ENCODE measurements around the gene HDAC4.
A peak's percentile ranks its signal among the peaks of the same experiment; 100 is the strongest.

The HDAC4 gene

DNA sequence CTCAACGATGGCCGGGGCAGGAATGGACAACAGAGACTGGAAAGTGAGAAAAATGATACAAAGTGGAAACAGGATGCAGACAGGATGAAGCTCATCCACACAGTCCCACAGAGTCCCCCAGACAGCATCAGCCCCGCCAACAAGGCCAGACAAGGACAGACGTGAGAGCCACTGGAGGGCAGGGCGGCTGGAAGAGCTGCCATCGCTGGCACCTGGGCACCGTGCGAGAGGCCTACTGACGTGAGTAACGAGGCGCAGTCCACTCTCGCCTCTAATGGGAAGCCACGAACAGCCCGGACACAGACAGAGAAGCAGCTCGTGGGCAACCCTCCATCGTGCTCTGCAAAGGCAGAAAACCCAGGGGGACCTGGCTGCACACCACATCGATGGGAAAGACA, 17.1 kb downstream of the HDAC4 start:
- DNase-seq (ENCODE audit: low read depth), result no peak

DNA sequence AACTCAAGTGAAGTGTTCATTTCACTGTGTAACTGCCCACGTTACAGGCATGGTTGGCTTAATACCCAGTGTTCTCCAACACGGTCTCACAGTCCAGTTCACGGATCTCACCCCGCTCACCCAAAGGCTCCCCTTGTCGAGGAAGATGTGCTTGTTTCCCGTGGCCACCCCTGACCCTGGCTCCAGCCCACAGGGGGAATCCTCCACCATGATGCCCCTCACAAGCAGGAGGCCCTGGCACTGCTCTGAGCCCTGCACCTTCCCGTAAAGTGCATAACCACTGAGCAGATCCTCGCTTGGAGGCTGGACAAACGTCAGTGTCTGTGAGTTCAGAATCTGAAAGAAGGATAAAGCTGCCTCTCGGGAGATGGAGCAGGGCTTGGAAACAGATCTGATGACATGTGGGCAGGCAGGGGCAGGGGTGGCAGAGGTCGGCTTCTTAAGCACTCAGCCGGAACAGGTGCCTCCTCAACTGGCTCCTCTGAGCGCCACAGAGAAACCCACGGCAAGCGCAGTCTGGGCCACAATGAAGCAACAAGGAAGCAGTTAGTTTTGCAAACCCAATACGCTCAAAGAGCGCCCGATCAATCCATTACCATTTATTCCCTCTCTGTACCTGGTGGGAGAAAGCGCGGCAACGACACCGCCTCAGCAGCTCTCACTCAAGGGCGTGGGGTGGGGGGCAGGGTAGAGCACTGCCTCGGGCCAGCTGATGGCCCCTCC, 17.6 kb downstream of the HDAC4 start:
- no peak for DNase-seq (ENCODE audit: low read depth)

DNA sequence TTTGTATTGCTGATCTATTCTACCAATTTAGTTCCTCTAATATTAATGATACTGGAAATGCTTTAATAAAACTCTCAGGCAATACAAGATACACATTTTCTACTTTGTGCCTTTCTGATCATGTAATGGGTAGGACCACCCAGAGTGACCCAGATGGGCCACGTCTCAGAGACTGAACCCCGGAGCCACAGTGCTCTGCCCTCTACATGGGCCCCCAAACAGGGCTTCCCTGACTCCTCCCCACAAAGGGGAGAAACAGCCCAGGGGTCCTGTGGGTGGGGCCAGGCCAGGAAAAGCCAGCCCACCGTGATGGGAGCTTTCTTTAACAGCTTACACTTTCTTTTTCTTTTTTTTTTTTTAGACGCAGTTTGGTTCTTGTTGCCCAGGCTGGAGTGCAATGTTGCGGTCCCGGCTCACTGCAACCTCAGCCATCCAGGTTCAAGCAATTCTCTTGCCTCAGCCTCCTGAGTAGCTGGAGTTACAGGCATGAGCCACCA, 18.4 kb downstream of the HDAC4 start:
- DNase-seq (ENCODE audit: low read depth), result no peak

DNA sequence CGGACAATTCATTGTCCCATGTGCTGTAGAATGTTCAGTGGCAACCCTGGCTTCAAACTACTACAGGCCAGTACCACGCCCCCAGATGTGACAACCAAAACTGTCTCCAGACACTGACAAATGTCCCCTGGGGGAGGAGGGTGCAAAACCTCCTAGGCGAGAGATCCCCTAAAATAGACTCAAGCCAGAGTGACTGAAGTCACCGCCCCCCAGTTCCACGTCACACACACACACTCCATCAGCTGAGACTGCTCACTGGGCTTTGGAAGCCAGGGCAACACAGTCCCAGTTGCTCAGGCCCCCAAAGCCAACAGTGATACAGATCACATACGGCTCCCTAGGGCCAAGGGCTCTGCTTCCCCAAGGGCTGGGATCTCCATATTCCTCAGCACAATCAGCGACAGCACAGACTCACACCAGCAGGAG, 19.1 kb downstream of the HDAC4 start:
- no peak for DNase-seq (ENCODE audit: low read depth)

DNA sequence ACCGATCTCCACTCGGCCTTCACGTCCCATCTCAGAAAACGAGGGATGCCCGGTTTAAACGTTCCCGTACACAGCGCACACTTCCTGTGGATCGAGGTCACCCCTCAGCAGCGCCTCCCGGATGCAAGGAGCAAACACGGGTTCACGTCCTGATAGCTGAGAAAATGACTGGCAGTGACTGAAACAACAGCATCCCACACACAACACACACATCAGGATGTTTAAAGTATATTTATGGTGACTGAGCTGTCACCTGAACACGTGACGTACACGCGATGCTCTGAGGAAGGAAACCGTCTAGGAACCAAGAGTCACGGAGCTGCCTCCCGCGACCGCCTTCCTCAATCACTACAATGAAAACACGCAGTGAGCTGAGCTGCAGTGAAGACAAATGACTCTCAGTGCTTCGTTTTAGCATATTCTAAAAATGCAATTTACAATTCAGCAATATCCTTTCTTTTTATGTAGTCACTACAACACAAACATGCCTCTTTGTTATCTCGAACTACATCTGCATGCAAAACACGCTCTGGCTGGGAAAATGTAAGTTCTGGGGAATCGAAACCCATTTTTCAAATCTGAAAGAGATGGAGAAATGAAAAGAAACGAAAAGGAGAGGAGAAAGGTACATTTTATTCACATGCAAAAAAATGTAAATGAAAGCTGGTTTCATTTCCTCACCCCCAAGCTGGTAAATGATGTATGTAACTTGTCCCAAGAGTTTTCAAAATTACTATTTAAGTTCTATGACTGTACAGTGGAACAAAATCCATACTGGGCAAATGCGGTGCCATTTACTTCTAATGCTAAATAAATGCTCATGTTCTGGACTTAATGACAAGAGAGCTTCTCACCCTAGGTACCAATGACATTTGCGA, 19.8 kb downstream of the HDAC4 start:
- no peak for DNase-seq (ENCODE audit: low read depth)

DNA sequence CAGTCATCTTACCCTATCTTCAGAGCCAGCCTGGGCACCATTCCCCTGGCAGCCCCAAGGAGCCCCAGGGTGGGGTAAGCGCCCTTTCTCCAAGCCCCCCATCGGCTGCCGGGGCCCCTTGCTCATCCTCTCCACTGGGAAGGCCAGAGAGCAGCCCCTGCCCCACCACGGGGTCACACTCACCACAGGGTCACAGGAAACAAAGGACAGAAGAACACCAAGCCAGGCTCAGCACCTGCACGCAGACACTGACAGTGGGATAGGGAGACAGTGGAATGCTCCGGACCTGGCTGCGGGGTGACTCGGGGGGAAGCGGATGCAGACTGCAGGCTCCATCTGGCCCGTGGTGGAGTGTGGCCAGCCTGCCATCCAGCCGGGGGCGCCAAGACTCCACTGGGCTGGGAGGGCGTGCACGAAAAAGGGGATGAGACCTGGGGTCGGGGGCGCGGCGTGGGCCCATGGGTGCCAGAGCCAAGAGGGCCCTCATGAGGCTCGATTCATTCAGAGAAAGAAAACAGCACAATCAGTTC, 21.1 kb downstream of the HDAC4 start:
- DNase-seq (ENCODE audit: low read depth), result no peak

DNA sequence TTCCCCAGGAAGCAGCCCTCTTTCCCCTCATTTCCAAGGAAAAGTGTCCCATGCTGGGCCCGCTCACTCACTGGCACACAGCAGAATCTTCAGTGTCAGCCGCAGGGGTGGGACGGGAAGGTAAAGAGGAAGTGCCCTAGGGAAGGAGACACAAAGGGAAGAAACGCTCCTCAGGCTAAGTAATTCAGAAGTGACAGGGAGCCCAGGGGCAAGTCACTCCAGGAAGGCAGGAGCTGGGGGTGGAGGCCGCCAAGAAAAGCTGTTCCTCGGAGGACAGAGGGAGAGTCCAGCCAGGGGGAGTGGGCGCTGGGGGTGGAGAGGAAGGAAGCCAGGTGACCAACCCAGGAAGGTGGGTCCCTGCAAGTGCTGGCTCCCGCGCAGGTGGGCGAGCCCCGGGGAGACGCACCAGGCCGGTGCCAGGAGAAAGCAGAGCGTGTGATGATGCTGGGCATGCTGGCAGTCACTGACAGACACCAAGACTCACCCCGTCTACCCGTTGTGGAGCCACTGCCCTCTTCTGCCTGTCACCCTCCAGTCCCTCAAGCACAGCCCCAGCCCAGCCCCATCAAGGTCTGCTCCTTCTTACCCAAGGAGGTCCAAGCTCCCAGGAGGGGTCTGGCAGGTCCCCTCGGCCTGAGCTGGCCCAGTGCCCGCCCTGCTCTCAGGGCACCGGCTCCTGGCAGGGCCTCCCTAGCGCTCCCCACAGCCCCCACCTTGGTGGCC, 21.7 kb downstream of the HDAC4 start:
- DNase-seq (ENCODE audit: low read depth), result no peak

DNA sequence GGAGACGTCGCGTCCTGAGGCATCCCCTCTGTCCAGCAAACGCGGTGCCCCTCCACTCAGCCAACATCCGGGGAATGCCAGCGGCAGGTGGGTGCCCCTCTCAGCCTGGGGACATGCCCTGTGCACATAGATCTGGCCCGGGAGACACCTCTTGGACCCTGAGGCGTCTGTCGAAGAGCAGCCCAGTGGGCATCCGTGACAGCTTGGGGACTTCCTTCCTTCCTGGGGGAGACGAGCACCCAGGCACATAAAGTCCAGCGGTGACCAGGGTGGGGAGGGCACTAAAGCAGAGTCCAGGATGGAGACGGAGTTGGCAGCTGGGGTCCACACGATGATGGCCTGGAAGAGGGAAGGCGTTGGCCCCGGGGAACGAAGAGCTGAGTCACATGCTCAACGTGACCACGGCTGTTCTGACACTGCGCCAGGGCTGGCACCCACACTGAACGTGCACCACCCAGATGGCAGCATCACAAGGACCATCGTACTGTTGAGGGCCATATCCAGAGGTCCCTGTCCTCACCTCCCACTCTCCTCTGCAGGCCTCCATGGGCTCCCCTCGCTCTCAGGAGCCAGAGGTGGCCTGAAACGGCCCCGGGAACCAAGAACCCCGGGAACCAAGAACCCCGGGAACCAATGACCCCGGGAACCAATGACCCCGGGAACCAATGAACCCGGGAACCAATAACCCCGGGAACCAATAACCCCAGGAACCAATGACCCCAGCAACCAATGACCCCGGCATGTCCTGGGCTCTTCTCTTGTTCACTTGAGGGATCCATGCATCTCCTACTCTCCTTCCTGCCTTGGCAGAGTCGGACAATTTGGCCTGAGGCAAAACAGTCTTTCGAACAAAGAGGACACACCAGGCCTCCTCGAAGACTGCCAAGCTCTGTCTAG, 22.6 kb downstream of the HDAC4 start:
- no peak for DNase-seq (ENCODE audit: low read depth)

DNA sequence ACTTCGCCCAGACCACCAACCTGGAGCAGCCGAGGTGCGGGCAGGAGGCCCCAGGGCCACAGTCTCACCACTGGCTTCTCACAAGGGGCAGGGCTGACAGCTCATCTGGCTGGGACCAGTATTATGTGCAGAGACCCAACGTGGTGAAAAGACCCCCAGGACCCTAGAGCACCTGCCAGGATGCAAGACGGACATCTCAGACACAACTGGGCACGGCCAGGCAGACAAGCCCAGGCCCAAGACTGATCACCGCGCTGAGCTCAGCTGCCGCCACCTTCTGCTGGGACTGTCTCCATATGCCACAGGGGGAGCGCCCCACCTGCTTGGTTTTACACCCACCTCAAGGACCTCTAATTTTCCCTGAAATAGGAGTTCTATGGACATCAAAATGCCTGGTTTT, 23.2 kb downstream of the HDAC4 start:
- DNase-seq (ENCODE audit: low read depth), result no peak

DNA sequence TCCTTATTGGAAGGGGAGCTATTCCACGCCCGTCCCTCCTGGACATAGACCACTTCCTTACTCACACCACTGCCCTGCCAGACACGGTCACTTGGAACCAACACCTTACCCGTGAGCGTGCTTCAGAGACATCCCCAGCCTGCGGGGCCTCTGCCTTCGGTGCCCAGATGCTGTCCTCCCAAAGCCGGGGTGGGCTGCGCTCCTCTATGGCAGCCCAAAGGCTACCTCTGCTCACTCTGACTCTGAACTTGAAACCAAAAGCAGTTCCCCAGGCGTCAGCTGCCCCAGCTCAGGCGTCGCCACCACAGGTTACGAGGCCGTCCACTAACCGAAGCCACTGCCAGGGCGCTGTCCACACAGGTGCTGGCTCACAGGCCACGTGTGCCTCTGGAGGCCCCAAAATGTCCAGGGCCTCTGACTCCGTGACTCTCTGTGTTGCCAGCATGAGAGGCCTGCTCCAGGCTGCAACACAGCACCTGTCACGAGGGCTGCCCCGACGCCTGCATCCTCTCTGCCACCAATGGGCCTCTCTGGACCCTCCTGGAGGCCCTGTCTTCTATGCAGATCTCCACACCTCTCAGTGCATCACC, 23.8 kb downstream of the HDAC4 start:
- no peak for DNase-seq (ENCODE audit: low read depth)

DNA sequence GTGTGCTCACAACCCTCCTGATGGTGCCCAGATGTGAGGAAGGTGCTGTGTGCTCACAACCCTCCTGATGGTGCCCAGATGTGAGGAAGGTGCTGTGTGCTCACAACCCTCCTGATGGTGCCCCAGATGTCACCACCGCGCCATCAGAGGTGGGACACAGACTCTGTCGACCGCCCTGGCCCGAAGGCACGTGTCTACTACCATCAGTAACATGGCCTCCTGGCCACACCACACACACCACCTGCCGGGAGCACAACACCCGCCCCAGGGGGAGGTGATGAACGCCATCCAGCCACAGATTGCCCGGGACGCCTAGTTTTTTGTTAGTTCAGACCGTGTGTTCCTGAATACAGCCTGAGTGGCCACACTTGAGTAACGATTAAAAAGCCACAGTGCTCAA, 24.5 kb downstream of the HDAC4 start:
- no peak for DNase-seq (ENCODE audit: low read depth)

DNA sequence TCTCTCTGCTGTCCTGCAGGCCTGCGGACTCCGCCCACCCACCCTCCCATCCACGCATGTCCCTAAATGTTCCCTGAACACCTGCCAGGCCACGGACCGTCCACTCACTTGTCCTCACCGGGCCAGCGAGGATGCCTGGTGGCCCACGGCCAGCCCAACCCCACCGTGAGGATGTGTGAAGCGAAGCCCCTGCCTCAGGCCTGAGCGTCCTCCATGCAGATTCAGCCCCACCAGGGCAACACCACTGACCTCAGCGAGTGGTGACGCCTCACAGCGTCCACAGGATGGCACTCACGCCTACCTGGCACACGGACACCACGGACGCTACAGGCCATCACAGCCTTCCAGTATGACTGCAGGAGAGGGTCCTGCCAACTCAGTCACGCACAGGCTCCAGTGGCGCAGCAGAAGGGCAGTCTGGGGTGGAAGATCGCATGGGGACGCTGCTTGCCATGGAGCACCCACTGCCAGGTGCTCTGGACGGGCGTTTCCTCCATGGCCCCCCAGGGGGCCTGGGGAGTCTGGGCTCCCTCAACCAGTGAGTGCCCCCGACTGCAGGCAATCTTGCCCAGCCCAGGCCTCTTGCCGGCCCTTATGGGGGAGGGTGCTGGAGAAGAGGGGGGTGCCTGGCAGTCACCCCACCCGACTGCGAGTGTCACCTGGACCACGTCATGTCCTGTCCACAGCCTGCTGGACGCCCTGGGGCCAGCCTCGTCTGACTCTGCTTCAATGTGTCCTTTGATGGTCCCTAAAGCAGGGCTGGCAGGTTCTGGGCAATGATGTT, 25.4 kb downstream of the HDAC4 start:
- DNase-seq (ENCODE audit: low read depth), result no peak

DNA sequence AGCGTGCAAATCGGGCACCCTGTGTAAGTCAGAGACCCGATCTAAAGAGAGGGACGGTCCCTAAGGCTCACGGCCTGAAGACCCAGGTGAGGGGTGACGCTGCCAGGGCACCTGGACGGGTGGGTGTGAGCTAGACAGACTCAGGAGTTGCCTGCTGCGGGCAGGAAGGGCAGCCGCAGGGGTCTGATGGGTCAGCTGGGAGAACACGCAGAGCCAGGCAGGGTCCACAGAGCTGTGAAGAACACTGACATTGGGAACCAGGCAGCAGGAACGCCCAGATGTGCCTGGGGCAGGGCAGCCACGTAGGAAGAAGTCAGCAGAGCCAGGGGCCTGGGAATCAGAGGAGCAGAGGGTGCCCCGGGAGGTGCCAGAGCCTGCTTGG, 25.9 kb downstream of the HDAC4 start:
- DNase-seq (ENCODE audit: low read depth), result no peak

DNA sequence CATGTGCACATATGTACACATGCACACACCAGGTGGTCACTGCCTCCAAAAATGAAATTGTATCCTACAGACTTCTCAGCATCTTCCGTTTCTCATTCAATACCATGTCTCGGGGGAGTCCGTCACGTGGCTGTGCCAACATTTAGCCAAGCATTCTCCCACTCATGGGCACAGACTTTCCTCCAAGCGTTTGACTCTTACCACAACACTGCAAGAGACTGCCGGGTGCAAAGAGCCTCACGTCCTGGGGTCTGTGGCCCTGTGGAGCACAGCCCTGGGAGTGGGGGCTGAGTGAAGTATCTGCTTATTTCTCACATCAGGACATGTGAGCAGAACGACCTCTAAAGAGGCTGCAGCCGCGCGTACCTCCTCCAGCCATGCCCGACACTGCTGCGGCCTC, 28.0 kb downstream of the HDAC4 start:
- no peak for DNase-seq (ENCODE audit: low read depth)

DNA sequence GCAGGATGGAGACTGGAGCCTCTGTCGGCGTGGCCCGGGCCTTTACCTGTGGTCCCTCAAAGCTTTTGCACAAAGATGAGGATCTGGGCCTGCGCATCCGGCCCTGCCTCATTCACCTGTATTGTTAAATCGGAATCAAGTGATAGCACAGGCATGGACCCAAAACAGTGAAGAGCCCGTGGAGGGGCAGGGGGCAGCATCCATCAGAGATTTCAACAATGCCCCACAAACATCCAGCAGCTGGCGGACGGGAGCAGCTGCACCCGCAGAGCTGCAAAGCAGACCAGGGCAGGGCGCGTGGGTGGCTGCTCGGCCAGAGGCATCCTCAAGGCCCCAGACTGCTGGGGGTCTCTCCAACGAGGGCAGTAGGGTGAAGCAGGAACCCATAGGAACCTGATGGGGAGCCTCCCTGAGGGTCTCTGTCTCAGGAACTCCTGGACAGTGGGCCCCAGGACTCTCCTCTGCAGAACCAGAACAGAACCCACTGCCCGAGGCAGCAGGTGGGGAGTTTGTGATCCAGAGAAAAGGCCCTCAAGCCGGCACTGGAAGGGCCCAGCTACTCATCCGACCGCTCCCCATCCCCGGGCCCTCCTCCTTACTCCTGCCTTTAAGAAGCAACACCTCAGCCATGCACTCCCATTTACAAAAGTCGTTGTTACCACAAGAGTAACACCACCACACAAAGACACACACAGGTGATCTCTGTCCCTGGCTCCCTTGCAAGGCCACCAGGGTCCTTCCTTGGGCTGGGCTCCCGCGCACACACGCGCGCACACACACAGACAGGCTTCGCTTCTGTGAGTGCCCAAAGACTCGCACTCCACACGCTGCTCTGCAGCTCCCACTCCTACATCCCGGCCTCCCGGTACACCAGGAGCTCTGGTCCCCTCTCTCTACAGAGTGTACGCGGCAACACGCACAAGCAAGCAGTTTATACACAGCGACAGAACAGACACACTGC, 28.8 kb downstream of the HDAC4 start:
- no peak for DNase-seq (ENCODE audit: low read depth)

DNA sequence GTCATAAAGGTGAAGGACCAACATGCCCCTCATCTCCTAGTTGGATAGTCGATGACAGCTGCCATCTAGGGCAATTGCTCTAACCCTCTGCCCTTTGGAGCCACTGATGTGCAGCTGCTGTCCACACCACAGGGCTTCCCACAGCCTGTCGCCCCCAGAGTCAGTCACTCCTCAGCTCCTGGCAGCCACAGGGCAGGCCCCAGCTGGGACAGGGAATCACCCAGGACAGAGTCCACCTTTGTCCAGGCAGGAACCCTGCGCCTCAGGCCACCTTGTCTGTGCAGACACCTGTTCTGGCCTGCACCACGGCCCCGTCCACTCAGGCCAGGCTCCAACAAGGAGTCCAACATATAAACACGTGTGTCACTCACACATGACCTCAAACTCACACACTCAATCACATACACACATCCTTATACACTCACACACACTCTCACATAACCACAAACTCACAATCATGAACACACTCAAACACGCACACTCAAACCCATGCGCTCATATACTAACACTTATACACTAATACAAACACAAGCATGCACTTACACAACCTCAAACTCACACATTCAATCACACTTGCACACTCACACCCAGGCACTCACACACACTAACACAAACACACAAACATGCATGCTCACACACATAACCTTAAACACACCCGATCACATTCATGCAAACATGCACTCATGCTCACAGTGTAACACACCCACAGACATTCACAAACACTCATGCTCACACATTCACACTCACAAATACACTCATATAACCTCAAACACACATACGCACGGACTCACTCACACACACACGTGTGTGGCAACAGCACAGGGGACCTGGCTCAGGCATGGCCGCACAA, 29.7 kb downstream of the HDAC4 start:
- DNase-seq (ENCODE audit: low read depth), result no peak

DNA sequence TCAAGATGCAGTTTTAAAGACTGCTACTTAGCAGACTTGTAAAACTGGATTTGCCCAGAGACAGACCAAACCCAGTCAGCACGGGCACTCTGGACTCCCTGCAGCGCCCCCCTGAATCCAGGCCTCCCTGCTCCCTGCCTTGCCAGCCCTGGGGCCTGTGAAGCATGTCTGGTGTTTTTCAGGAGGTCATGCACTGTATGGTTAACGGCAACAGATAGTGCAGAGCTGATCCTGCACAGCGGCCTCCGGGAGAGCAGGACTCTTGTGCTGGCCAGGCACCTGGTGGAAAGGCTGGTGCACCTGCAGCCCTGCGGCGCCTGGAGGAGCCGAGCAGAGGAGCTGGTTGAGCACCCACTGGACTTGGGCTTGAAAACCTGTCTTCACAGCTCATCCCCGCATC, 30.4 kb downstream of the HDAC4 start:
- no peak for DNase-seq (ENCODE audit: low read depth)

DNA sequence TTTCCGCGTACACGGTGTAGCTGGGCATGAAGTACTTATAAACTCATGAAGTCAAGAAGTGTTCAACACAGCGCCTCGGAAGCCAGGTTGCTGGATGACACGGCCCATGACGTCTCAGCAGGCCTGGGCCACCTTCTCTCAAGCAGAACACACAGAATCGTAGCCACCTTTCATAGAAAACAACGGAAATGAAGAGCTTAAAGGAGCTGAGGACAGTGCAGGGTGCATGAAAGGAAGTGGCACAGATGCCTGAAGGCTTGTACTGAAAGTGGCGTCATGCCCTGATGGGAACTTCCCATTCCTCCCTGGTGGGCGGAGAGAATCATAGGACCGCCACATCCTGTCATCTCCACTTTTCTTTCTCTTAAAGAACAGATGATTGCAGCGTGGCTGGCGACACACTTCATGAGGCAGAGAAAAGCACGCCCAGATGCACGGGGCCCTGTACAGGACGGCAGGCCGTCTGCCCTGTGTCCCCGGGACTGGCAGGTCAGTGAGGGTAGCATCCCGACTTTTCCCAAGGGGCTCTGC, 31.1 kb downstream of the HDAC4 start:
- DNase-seq (ENCODE audit: low read depth), result peak; percentile 43
